Osteoblast (primary cell): Measurements from ENCODE around the gene GSK3B. TPM values are rescaled to one million over a fixed set of nuclear protein-coding genes. Genes with fewer than 3 reads are reported as not detected.

Source experiments
- DNase-seq: peaks from one replicate; pipeline ENCODE4 v3.0.0; 2011; ENCODE audit warnings: low spot score, mixed read lengths; ENCODE audit not compliant: insufficient read length; ENCODE audit errors: missing footprints
- H2AFZ ChIP-seq: 2 replicates; pipeline ENCODE4 v1.6.0; 2011; ENCODE audit warnings: mild to moderate bottlenecking, low read length
- H3K27ac ChIP-seq: 2 replicates; pipeline ENCODE4 v1.5.1; 2011; ENCODE audit warnings: mild to moderate bottlenecking, low read depth, low read length, moderate library complexity
- H3K27me3 ChIP-seq: 2 replicates; pipeline ENCODE4 v1.6.0; 2012; ENCODE audit warnings: mild to moderate bottlenecking, control low read depth, inconsistent platforms, low read length, moderate library complexity; ENCODE audit not compliant: insufficient read depth
- H3K36me3 ChIP-seq: 2 replicates; pipeline ENCODE4 v1.5.1; 2011; ENCODE audit warnings: mild to moderate bottlenecking, low read length, control low read depth, moderate library complexity; ENCODE audit not compliant: insufficient read depth
- H3K4me1 ChIP-seq: 2 replicates; pipeline ENCODE4 v1.5.1; 2011; ENCODE audit warnings: mild to moderate bottlenecking, low read length, control low read depth, moderate library complexity; ENCODE audit not compliant: insufficient read depth
- H3K4me2 ChIP-seq: 2 replicates; pipeline ENCODE4 v1.6.0; 2011; ENCODE audit warnings: mild to moderate bottlenecking, low read length; ENCODE audit not compliant: insufficient read depth
- H3K4me3 ChIP-seq: fragments of 200-600 bp; sonication (generic); 3 replicates; pipeline ENCODE4 v1.5.1; 2012; ENCODE audit warnings: mild to moderate bottlenecking, low read length, inconsistent platforms; ENCODE audit not compliant: insufficient read depth
- H3K79me2 ChIP-seq: 2 replicates; pipeline ENCODE4 v1.6.0; 2012; ENCODE audit warnings: mild to moderate bottlenecking, low read length, control low read depth, inconsistent platforms; ENCODE audit not compliant: insufficient read depth
- H3K9me3 ChIP-seq: 2 replicates; pipeline ENCODE4 v1.5.1; 2011; ENCODE audit warnings: low read depth, low read length, control low read depth
- H4K20me1 ChIP-seq: 2 replicates; pipeline ENCODE4 v1.6.0; 2012; ENCODE audit warnings: mild to moderate bottlenecking, low read length, control low read depth; ENCODE audit not compliant: insufficient read depth
- CTCF ChIP-seq: IDR thresholded peaks from 2 replicates; pipeline ENCODE4 v1.5.1; 2011; ENCODE audit warnings: mild to moderate bottlenecking, low read depth, low read length, moderate library complexity; ENCODE audit errors: extremely low read depth
- total RNA-seq: library from RNA; depleted of rRNA; stranded (reverse); fragments of >200 nt; gene quantifications from 2 replicates; pipeline ENCODE4 v1.2.3, GENCODE V29; 2012

Gene GSK3B
- total RNA-seq, 1 donor: 87.9 TPM

- no peak for TF ChIP-seq CTCF
- DNase-seq: no peak
- peaks cover 11% of the 10 kb centered on the region for H3K36me3 ChIP-seq
- no peaks in the 10 kb centered on the region for H4K20me1 ChIP-seq
- H3K27me3 ChIP-seq: no peaks in the 10 kb centered on the region
- H3K9me3 ChIP-seq: no peaks in the 10 kb centered on the region
- H3K27ac ChIP-seq: no peak overlapping the region
- no peak overlapping the region for H3K4me2 ChIP-seq
- no peak overlapping the region for H2AFZ ChIP-seq
- H3K4me1 ChIP-seq: no peaks in the 10 kb centered on the region
- no peak overlapping the region for H3K4me3 ChIP-seq
- H3K79me2 ChIP-seq: peaks cover 9% of the 10 kb centered on the region
Measured at GRCh38 chr3:119864476-119864875, 229.8 kb downstream of the GSK3B start.

GRCh38 chr3:119862616-119863015, 231.6 kb downstream of the GSK3B start:
- H3K4me3 ChIP-seq: no peak overlapping the region
- no peaks in the 10 kb centered on the region for H3K4me1 ChIP-seq
- no peaks in the 10 kb centered on the region for H3K9me3 ChIP-seq
- H3K79me2 ChIP-seq: peaks cover 6% of the 10 kb centered on the region
- DNase-seq: no peak
- no peak overlapping the region for H3K27ac ChIP-seq
- H3K4me2 ChIP-seq: no peak overlapping the region
- H3K27me3 ChIP-seq: no peaks in the 10 kb centered on the region
- no peaks in the 10 kb centered on the region for H4K20me1 ChIP-seq
- TF ChIP-seq CTCF: no peak
- H2AFZ ChIP-seq: no peak overlapping the region
- H3K36me3 ChIP-seq: peaks cover 19% of the 10 kb centered on the region

- H3K27ac ChIP-seq: no peak overlapping the region
- H3K4me1 ChIP-seq: no peaks in the 10 kb centered on the region
- H3K79me2 ChIP-seq: peaks cover 6% of the 10 kb centered on the region
- H3K4me3 ChIP-seq: no peak overlapping the region
- H3K4me2 ChIP-seq: no peak overlapping the region
- H3K9me3 ChIP-seq: no peaks in the 10 kb centered on the region
- no peak for DNase-seq
- H3K36me3 ChIP-seq: peaks cover 23% of the 10 kb centered on the region
- H3K27me3 ChIP-seq: no peaks in the 10 kb centered on the region
- no peak for TF ChIP-seq CTCF
- no peak overlapping the region for H2AFZ ChIP-seq
- H4K20me1 ChIP-seq: no peaks in the 10 kb centered on the region
Measured at GRCh38 chr3:119861681-119862080, 232.6 kb downstream of the GSK3B start.

GRCh38 chr3:119859728-119860127, 234.5 kb downstream of the GSK3B start:
- H2AFZ ChIP-seq: no peak overlapping the region
- no peaks in the 10 kb centered on the region for H3K27me3 ChIP-seq
- no peaks in the 10 kb centered on the region for H3K4me1 ChIP-seq
- DNase-seq: no peak
- H3K27ac ChIP-seq: no peak overlapping the region
- H3K79me2 ChIP-seq: peaks cover 6% of the 10 kb centered on the region
- H3K4me3 ChIP-seq: no peak overlapping the region
- TF ChIP-seq CTCF: no peak
- H4K20me1 ChIP-seq: no peaks in the 10 kb centered on the region
- no peaks in the 10 kb centered on the region for H3K9me3 ChIP-seq
- peaks cover 23% of the 10 kb centered on the region for H3K36me3 ChIP-seq
- H3K4me2 ChIP-seq: no peak overlapping the region
